Ramos (cell line): ENCODE data around the gene ZNF428.

Experiments used
- in situ Hi-C: fragments of 300-500 bp; cut with MboI; formaldehyde crosslinking; loops from one replicate; pipeline ENCODE4 v1.14.3; 2022; ENCODE audit warnings: low sequenced_read_pairs; ENCODE audit not compliant: unreplicated experiment

ZNF428 gene

DNA sequence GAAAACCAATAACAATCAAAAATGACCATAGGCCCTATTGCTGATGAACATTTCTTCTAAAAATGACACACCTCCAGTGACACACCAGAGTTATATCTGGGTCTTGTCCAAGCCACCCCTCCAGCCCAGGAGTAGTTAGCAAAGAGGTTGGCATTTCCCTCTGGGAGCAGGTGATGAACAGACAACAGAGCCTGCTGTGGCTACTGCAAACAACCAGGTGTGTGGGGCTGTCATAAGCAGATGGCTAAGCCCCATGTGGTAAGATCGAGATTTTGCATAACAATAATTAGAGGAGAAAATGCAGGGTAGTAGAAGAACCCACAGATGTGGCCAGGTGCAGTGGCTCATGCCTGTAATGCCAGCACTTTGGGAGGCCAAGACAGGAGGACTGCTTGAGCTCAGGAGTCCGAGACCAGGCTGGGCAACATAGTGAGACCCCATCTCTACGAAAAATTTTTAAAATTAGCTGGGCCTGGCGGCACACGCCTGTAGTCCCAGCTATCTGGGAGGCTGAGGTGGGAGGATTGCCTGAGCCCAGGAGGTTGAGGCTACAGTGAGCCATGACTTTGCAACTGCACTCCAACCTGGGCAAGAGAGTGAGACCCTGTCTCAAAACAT, 49.1 kb downstream of the ZNF428 start:
- in situ Hi-C loops: no loop called here

DNA sequence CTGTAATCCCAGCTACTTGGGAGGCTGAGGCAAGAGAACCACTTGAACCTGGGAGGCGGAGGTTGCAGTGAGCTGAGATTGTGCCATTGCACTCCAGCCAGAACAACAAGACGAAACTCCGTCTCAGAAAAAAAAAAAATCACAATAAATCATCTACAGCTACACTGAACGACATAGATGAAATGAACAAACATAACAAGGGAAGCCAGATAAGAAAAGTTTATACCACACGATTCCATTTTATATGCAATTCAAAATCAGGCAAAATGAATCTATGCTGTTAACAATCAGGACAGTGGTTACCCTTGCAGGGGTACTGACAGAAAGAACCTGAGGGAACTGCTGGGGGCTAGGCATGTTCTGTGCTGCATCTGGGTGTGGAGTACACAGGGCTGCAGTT, 49.8 kb downstream of the ZNF428 start:
- in situ Hi-C loops: no loop called here

DNA sequence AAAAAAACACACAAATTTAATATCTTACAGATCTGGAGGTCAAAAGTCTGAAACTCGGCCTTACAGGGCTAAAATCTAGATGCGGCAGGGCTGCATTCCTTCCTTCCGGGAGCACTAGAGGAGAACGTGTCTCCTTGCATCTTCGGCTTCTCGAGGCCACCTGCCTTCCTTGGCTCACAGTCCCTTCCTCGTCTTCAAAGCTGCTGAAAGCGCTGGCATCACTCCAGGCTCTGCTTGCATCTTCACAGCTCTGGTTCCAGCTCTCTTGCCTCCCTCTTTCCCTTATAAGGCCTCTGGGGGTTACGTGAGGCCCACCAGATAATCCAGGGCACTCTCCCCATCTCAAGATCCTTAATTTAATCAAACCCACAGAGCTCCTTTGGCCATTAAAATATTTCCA, 54.6 kb downstream of the ZNF428 start:
- in situ Hi-C loops: no loop called here

DNA sequence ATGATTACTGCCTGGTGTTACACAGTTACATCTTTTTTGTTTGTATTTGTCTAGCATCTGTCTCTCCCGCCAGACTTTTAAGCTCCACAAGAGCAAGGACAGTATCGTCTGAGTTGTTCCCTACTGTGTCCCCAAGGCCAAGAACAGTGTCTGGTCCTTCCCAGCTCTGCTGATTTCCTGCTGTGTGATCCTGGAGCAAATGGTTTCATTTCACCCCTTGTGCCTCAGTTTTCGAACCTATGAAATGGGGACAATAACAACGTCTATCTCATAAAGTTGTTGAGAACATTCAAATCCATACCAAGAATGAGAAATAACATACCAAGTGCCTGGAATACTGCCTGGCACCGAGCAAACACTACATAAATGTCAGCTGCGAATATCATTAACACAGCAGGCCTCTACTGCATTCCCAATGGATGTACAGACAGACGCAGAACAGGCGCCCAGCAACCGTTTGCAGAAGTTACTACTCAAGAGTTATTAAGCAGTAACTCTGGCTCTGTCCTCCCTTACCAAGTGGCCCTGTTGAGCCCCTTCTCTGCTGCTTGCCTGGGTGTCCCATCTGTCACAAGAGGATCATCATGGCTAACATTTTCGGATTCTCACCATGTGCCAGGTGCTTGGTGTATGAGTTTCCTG, 55.5 kb downstream of the ZNF428 start:
- in situ Hi-C loops: no loop called here

DNA sequence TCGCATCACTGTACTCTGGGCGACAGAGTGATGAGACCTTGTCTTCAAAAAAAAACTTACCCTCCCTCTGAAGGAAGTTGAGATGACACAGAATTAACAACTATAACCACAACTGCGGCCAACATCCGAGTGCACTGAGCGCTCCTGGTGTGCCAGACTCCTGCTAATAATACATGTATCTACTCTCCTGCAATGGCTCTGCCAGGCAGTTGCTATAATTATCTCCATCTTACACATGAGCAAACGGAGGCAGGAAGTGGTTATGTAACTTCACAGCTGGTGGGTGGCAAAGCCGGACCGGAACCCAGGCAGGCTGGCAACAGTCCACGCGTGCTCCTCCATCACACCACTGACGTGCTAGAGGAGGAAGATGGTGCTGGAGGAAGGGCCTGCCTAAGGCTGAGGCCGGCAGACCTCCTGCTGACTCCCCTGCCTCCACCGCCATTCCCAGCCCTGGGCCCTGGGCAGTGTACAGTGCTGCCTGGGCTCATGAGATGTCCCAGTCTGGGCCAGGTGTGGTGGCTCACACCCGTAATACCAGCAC, 56.7 kb downstream of the ZNF428 start:
- in situ Hi-C loops: no loop called here

DNA sequence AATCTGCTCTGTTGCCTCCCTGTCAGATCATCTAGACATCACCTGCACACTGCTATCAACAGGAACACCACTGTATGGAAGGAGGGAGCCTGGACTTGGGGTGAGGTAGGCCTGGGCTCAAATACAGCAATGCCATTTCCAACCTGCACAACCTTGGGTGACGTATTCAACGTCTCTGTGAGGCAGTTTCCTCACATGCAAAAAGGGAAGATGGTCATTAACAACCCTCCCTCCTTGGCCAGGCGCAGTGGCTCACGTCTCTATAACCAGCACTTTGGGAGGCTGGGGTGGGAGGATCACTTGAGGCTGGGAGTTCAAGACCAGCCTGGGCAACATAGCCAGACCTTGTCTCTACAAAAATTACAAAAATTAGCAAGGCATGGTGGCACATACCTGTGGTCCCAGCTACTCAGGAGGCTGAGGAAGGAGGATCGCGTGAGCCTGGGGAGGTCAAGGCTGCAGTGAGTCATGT, 57.2 kb downstream of the ZNF428 start:
- in situ Hi-C loops: no loop called here

DNA sequence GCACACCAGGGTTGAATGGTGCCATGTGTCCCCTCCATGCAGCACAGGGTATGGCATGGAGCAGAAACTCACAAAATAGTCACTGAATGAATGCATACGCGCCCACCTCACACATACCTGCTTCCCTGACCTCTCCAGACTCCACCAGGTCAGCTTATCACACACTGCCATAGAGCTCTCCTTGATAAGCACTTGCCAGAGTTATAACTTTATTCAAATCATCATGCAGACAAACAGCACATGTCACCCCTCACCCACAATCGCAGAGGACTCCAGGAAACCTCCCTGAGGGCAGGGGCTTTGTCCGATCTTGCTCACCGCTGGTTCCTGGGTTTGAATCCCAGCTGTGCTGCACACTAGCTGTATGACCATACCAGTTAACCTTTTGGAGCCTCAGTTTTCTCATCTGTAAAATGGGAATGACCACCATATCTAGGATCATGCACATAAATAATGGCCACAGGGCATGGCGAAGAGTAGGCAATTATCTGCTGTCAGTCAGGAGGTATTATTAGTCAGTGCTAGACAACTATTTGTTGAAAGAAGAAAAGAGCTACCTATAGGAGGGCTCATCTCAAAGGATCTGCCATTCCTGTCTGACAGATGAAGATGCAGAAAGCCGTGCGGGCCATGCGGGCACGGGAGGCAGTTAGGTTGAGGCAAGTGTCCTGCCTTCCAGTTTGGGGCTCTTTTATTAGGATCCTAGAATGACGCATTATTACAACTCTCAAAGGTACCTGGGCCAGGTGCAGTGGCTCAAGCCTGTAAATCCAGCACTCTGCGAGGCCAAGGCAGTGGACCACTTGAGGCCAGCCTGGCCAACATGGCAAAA, 58.1 kb downstream of the ZNF428 start:
- in situ Hi-C loops: no loop called here

DNA sequence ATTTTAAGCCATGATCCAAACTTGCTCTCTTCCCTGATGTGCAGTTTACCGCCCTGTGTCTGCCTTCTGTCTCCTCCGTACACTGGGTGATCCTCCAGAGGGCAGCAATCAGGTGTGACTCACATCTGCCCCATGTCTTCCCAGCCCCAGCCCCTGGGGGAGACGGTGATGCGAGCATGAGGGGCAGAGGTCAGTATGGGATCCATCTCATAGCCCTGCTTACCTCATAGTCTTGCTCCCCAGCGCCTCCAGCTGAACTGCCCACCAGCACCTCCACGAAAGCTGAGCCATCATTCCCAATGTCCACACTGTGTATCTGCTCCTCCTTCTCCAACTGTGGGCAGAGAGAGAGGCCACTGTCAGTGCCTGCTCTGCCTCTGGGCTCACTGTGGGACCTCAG, 58.7 kb downstream of the ZNF428 start:
- in situ Hi-C loops: no loop called here
